ENCODE results near the gene SMIM12. TPM values are rescaled to one million over a fixed set of nuclear protein-coding genes. Genes with fewer than 3 reads are reported as not detected.
"Not testable (repeated sequence)": the region's sequence is repeated elsewhere in the genome, so short reads cannot be mapped to it uniquely, and the experiment has no call there.

SMIM12 gene
- total RNA-seq, 1 donor from 2014 or later = 43.5 TPM

DNA sequence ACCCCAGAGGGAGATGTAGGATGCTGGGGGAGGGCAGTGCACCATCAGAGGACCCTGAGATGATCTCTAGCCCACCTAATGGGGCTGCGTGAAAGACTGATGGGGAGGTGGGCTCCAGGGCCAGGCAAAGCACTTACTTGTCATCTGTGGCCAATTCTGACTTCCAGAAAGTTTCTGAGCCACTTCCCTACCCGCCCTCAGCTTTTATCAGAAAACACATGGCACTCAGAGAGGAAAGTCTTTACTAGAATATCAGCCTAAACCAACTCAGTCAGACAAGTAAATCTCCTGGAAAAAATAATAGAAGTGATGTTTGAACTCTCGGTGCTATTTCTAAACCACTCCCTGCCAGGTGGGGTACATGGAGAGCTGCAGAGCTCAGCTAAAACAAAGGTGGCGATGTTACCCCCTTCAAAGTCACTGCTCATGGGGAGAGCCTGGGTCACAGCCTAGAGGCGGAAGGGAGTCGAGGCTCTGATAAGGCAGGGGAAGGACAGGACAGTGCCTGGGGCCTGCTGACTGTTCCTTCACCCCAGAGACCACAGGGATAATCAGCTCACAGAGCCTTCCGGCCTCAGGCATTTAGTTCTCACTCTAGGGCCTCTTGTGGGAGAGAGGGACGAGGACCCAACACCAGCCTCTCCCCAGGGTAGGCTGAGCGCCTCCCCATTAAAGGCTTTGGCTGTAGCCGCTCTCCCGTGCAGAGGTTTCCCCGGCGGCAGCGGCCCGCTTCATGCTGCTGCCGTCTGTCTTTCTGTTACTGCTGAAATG lies 14.2 kb downstream of the SMIM12 start:
- intact Hi-C loops (cut with micrococcal nuclease) = no loop called here

DNA sequence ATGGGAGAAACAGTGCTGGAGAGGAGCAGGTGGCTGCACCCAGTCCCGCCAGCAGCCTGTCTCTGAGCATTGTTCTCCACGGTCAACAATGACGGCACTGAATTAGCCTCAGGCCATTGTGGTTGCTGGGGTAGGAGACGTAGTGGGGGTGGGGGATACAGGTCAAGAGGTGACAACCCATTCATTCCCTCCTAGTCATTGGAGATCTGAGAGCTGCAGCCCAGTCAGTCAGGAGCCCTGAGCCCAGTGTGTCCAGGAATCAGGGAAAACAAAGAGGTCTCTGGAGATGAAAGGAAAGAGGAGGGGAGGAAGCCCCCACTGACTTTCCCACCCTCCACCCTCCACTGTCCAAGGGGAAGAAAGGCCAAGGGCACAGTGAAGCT lies 15.3 kb downstream of the SMIM12 start:
- intact Hi-C loops (cut with micrococcal nuclease) = no loop called here

DNA sequence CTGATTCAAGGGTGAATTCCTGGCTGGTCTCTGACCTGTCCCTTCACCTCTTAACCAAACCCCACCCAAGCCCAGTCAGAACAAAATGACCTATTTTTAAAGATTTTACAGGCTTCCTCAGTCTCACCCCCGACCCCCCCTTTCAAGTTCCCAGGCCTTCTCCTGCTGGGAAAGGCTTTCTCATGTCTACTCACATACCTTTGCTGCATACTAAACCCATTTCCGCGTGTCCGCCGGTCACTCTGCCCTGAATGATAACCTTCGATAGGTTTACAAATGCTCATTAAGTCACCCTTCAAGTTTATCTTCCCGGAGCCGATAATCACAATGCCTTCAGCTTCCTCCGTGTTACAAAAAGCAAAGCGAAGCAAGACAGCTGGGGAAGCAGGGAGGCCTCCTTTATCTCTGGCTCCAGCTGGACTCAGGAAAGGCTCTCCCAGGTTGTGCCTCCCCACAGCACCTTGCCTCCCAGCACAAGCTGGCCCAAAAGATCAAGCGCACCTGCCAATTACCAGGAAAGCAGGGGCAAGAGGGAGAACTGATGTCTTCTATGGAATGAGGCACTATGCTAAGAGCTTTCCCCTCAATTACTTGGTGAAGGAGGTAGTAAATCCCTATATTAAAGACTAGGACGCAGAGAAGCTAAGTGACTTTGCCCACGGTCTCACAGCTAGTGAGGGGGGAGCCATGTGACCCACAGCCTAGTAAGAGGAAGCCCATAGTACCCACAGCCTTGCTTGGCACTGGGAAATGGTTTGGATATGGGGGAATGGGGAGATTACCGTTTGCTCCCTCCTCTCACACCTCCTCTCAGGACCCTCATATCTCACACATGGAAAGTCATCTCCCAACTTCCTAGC lies 15.9 kb downstream of the SMIM12 start:
- intact Hi-C loops (cut with micrococcal nuclease) = no loop called here

DNA sequence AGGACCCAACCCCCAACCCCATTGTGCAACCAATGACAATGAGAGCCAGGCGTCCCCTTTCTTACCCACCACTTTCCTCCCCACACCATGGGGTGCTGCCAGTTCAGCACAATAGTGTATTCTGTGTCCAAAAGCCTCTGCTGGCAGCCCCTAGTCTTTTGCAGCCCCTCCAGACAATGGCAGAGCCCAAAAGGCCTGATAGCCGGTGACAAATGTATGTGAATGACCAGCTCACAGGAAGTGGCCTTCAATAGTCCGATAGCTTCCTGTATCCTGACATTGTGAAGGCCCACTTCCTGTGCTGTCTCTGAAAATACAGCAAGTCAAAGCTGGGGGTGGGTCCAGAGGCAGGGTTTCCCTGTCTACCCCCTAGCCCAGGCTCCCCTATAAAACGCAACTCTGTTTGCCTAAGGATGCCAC lies 16.6 kb downstream of the SMIM12 start:
- intact Hi-C loops (cut with micrococcal nuclease) = no loop called here

DNA sequence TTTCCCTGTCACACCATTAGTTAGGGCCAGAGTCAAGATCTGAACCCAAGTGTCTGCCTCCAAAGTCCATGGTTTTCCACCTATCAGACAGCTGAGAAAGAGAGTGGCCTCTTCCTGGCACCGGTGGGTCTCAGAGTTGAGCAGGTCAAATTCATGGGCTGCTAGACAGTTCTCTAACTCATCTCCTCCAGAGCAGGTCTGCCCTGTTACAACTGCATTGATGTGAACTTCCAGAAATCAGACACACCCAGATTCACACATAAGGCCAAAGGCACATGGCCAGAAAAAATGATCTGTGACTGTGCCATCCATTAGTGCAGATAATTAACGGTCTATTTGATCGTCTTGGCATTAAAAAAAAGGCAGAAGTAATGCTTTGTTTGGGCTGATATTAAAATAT lies 17.5 kb downstream of the SMIM12 start:
- intact Hi-C loops (cut with micrococcal nuclease) = no loop called here

DNA sequence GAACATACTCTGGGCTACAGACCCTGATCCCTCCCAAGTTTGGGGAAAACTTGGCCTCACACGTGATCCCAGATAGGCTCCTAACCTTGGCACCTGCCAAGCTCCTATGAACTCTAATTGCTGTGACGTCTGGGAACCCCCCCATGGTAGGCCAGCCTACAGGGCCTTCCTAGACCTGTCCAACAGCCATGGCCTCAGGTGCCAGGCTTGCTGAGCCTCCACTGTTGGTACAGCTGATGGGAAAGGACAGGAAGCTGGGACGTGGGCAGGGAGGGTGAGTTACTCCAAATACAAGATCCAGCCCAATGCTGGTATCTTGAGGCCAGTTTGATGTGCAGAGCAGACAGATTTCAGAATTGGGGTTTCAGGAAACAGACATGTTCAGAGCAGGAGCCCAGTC lies 19.1 kb downstream of the SMIM12 start:
- intact Hi-C loops (cut with micrococcal nuclease) = no loop called here

DNA sequence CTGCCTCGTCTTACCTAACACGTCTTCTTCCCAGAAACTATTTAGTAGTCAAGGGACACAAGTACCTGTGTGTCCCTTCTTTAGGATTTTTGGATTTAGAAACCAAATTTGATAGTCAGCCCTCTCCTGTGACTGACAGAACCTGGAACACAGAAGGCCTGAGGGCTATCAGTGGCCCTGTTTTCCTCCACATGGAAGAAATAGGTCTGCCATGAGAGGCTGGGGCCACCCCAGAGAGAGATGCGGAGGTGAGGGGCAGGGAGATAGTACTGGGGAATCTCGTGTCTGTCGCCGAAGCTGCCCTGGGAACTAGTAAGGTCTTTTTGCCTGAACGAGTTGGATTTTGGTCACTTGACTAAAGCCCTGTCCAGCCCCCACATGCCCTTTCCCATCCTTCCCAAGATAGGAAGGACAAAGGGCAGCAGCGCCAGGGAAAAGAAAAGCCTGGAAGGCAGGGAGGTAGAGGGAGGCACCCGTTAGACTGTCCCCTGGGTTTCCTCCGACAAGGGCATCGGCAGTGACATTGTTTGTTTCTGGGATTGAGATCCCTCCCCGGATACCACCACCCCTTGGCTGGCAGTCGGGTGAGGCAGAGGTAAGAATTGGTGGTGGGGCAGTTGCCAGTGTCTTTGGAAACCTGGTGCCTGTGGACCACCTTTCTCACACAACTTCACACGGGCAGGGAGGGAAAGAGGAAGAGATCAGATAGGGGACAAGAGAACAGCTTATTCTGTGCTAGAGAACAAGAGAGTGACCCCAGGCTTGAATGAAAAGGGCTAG lies 19.8 kb downstream of the SMIM12 start:
- intact Hi-C loops (cut with micrococcal nuclease) = no loop called here

DNA sequence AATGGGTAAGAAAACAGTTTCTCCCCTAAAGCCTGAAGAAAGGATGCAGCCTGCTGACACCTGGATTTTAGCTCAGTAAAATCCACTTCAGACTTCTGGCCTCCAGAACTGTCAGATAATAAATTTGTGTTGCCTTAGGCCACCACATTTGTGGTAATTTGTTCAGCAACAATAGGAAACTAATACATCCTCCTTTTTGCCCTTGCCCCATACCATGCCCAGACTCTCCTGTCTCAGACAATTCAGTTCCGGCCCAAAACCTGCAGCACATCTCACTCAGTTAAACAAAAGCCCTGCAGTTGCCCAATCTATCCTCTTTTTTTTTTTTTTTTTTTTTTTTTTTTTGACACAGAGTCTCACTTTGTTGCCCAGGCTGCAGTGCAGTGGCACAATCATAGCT lies 25.8 kb downstream of the SMIM12 start:
- intact Hi-C loops (cut with micrococcal nuclease) = no loop called here

DNA sequence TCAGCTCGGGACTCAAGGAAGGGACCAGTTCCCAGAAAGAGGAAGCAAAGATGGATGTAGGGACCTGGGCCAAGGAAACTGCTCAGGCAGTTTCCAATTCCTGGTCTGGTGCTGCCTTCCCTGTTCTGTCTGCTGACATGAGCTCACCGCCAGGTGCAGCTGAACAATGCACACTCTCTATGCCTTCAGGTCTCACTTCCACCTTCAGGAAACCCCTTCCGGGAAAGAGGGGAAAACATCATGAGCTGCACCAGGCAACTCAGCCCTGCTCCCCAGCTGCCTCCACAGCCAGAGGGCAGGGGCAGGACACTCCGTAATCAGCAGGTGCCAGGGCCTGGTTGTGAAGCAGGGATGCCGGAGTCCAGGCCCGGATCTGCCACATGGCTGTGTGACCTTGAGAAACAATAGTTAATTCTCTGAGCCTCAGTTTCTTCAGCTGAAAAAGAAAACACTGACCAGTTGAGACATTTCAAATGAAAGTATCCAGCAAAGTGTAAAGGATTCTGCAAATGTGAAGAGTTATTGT lies 27.8 kb downstream of the SMIM12 start:
- intact Hi-C loops (cut with micrococcal nuclease) = no loop called here

DNA sequence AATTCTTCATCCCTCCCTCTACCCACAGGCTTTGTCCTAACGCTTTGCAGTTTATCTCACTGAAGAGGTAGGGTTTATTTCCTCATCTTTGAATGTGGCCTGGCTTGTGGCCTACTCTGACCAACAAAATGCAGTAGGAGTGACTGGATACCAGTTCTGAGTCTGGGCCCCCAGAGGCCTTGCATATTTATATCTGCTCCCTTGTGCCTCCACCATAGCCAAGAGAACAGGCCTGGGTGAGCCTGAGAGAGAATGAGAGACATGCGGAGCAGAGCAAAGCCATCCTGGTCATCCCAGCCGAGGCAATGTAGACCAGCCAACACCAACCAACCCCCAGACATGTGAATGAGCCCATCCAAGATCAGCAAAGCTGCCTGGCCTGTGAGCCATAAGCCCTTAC lies 30.3 kb downstream of the SMIM12 start:
- intact Hi-C loops (cut with micrococcal nuclease) = no loop called here

DNA sequence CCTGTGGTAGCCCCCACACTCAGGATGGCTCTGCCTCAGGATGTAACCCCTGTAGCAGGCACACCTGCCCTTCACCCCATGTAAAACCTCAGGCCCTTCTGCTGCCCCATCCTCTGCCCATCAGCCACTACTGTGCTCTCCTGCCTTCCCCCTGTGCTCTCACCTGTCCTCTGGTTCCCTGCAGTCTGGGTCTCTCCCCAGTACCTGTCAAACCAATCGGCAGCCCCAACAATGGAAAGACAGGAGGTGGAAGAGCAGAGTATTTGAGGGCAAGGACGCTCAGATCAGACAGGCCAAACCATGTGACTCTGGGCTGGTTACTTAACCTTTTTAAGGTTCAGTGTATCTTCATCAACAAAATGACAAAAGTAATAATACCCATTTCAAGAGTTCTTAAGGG lies 30.9 kb downstream of the SMIM12 start:
- intact Hi-C loops (cut with micrococcal nuclease) = no loop called here

DNA sequence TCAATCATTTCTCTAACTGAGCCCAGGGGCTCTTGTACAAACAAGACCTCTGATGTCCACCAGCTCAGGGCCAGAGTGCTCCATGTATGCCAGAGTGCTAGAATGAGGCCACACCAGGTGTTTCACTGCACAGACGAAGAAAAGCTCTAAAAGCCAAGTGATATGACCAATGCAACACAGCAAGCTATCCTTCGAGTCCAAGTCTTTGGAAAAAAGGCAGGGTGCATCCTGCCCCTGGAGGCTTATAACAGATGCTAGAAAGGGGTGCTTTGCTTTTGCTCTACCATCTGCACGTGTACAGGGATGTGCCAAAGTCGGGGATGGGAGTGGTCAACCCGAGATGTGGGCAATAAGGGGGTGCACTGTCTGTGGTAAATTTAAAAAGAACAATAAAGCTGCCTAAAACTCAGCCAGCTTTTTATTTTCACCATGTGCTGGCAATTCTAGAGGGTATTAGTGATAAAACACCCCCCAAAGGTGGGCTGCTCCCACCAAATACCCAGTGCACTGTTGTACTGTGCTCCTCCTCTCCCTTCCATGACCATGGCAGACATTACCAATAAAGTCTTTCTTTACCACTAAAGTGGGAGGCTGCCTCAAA lies 32.1 kb downstream of the SMIM12 start:
- intact Hi-C loops (cut with micrococcal nuclease) = no loop called here

DNA sequence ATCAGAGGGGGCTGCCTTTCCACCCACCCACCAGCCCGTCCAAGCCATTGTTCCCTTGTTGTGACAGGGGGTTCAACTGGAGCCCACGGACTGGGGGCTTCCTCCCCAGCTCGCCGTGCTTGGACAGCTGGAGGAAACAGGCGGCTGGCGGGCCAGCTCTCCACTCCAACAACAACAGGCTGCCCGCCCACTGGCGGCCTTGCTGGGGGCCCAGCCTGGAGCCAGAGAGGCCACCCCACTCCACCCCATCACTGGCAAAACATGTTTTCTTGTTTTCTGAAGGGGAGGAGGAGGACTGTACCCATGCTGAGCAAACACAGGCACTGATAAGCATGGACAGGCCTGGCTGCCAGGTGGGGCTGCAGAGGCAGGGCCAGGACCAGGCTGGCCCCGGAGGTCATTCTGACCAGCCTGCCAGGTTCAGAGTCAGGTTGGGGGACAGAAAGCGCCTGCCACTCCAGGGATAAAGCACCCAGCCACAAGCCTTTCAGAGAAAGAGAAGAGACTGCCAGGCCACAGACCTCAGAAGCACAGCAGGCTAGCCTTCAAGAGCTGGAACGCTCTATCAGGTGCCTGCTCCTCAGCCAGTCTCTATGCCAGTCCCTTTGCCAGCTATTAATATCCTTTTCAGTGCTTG lies 34.0 kb downstream of the SMIM12 start:
- intact Hi-C loops (cut with micrococcal nuclease) = no loop called here

DNA sequence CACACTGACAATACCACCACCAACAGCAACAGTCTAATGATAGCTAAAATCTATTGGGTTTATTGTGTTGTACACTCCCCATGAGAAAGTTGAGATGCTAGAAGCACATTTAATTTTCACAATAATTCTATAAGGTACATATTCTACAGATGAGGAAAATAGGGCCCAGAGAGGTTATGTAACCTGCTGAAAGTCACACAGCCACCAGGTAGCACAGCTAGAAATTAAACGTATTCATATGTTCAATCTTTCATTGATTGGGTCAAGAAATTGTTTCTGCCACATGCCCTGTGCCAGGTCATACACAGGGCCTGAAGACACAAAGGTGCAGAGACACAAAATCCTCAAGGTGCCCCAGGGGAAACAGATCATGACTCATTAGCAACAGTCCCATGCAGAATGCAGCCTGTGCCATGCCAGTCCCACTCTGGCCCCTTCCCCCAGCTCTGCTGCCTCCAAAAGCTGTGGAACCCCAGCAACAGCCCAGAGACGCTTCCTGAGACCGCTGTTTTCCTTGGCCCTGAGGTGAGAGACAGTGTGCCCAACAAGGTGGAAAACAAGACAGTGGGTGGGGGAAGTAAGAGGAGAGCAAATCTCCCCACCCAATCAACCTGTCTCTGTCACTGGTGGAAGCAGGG lies 34.6 kb downstream of the SMIM12 start:
- intact Hi-C loops (cut with micrococcal nuclease) = no loop called here

DNA sequence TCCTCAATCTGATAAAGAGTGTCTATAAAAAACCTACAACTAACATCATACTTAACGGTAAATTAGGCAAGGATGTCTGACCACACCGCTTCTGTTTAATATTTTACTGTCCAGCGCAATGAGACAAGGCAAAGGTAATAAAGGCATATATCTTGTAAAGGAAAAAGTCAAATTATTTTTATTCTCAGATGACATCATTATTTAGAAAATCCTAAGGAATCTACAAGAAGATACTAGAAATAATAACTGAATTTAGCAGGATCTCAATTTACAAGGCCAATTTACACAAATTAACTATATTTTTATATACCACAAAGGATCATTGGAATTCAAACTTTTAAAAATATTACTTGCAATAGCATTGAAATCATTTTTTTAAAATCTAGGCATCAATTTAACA lies 37.3 kb downstream of the SMIM12 start:
- intact Hi-C loops (cut with micrococcal nuclease) = no loop called here

DNA sequence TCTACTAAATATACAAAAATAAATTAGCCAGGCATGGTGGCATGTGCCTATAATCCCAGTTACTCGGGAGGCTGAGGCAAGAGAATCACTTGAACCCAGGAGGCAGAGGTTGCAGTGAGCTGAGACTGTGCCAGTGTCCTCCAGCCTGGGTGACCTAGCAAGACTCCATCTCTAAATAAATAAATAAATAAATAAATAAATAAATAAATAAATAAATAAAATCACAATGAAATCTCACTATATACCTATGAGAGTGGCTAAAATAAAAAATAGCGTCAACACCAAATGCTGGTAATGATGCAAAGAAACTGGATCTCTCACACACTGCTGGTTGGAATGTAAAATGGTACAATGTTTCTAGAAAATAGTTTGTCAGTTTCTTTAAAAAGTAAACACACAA lies 40.7 kb downstream of the SMIM12 start:
- intact Hi-C loops (cut with micrococcal nuclease) = not testable (repeated sequence)

DNA sequence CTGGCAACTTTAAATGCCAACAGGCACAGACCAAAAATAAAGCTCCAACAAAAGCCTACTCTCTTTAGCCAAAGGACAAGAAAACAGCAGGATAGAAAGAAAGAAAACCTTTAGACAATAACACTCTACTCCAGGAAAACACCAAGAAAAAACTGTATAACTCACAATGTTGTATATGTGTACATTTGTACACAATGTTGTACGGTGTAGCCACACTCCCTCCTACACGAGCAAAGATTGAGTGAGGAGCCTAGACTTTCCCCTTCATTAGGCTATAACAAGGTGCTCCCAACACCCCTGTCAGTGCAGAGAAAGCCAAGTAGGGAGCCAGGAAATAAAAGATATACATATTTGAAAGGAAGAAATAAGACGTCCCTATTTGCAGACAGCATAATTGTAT lies 42.8 kb downstream of the SMIM12 start:
- intact Hi-C loops (cut with micrococcal nuclease) = no loop called here

DNA sequence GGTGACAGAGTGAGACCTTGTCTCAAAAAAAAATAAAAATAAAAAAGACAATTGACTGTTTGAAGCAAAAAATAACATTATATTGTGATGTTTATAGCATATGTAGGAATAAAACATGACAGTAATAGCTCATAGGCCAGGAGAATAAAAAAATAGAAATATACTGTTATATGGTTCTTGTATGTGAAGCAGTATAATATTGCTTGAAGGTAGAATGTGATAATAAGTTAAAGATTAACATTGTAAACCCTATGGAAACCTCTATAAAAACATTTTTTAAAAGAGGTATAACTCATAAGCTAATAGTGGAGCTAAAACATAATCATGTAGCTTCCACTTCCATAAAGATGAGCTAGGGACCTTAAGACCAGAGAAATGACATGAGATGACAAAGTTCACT lies 43.2 kb downstream of the SMIM12 start:
- intact Hi-C loops (cut with micrococcal nuclease) = no loop called here

DNA sequence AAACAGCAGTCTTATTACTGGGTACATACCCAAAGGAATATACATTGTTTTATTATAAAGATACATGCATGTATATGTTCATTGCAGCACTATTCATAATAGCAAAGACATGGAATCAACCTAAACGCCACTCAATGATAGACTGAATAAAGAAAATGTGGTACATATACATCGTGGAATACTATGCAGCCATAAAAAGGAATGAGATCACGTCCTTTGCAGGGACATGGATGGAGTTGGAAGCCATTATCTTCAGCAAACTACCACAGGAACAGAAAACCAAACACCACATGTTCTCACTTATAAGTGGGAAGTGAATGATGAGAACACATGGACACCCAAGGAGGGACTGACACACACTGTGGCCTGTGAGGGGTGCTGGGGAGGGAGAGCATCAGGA lies 48.8 kb downstream of the SMIM12 start:
- intact Hi-C loops (cut with micrococcal nuclease) = not testable (repeated sequence)

DNA sequence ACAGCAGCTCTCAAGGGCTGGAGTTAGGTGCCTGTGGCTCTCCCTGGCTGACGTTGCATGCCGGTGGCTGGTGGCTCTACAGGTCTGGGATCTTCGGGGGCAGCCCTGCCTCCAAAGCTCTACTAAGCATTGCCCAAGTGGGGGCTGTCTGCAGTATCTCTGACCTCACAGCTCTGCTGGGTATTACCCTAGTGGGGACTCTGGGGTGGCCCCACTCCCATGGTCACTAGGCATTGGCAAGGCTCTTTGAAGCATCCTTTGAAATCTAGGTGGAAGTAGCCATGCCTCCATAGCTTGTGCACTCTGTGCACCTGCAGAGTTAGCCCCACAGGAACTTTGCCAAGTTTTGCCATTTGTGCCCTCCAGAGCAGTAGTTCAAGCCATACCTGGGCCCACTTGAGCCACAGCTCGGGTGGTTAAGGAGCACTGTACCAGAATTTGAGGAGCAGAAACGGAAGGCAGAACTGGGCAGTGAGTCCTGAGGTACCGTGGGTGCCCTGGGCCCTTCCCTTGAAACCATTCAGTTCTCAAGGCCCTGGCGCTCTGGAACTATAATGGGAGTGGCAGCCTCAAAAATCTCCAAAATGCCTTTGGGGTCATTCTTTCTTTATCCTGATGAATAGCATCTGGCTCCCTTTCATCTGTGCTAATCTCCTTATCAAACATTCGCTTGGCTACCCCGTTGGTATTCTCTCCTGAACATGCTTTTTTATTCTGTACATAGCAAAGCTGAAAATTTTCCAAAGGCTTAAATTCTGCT lies 51.3 kb downstream of the SMIM12 start:
- intact Hi-C loops (cut with micrococcal nuclease) = no loop called here

All from T-helper 2 cell treated with Interferon-gamma antibody and Interleukin-4, amounts not matched to agents 100 ng/mL and 5 ng/mL, for 36 hours (primary cell).